GM12878 (cell line): ENCODE data around the gene RGS19. TPM values are rescaled to one million over a fixed set of nuclear protein-coding genes. Genes with fewer than 3 reads are reported as not detected.

Source experiments
- ATAC-seq: fragments of 200-7000 bp; cut with Tn5 transposase; 3 replicates; pipeline ENCODE4 v1.9.1; 2020; ENCODE audit warnings: mild to moderate bottlenecking, moderate library complexity
- BruUV-seq: library from RNA; stranded (reverse); fragments of 400-500 nt; replicated peaks from 2 replicates; lab custom pipeline; 2021; lab: Mats Ljungman, UMichigan
- CTCF ChIA-PET: fragments of 300-600 bp; sonication (Branson Sonifier 250); formaldehyde crosslinking; extraction: SDS; loops from one replicate; lab custom pipeline; 2021; ENCODE audit warnings: inconsistent platforms; lab: Yijun Ruan, JAX
- POLR2A ChIA-PET: fragments of 350-600 bp; formaldehyde crosslinking; extraction: SDS; loops from one replicate; lab custom pipeline; 2021; ENCODE audit warnings: inconsistent platforms; lab: Charles Lee
- RAD21 ChIA-PET: fragments of 300-600 bp; sonication (Branson Sonifier 250); formaldehyde crosslinking; loops from one replicate; lab custom pipeline; 2023; ENCODE audit warnings: antibody characterized with exemption; ENCODE audit not compliant: unreplicated experiment; lab: Charles Lee
- SMC1A ChIA-PET: fragments of 300-600 bp; sonication (Branson Sonifier 250); formaldehyde crosslinking; loops from one replicate; lab custom pipeline; 2023; ENCODE audit not compliant: unreplicated experiment, uncharacterized antibody; lab: Charles Lee
- DNase-seq: peaks from one replicate; pipeline ENCODE4 v3.0.0-alpha.2; 2011; ENCODE audit warnings: low read depth, low spot score
- FAIRE-seq: peaks from 3 replicates; lab custom pipeline; 2011; peaks lifted over from hg19 to GRCh38; lab: Jason Lieb, UNC
- H2AFZ ChIP-seq: 2 replicates; pipeline ENCODE4 v1.6.0; 2011; ENCODE audit warnings: low read depth, low read length, control low read depth; ENCODE audit not compliant: control insufficient read depth
- H3K27ac ChIP-seq: 2 replicates; pipeline ENCODE4 v1.5.1; 2011; ENCODE audit warnings: control low read depth; ENCODE audit not compliant: control insufficient read depth, insufficient read depth
- H3K27me3 ChIP-seq, 2 experiments: replicated peaks in 1 of 2; 2 replicates each; pipeline versions ENCODE4 v1.6.0 to v1.6.1; 2011; ENCODE audit warnings: low read length in 1 of 2; ENCODE audit not compliant: control insufficient read depth in 2 of 2, insufficient read depth in 2 of 2
- H3K36me3 ChIP-seq, 2 experiments: 2 replicates each; pipeline ENCODE4 v1.5.1; 2011; ENCODE audit warnings: low read length in 1 of 2; ENCODE audit not compliant: control insufficient read depth in 2 of 2, insufficient read depth in 2 of 2
- H3K4me1 ChIP-seq: 2 replicates; pipeline ENCODE4 v1.6.1; 2011; ENCODE audit warnings: mild to moderate bottlenecking, low read length, moderate library complexity, mixed read lengths; ENCODE audit not compliant: control insufficient read depth, insufficient read depth
- H3K4me2 ChIP-seq: 2 replicates; pipeline ENCODE4 v1.6.0; 2011; ENCODE audit warnings: control low read depth; ENCODE audit not compliant: control insufficient read depth, insufficient read depth
- H3K4me3 ChIP-seq: fragments of 200-600 bp; sonication (generic); 2 replicates; pipeline ENCODE4 v1.5.1; 2016
- H3K79me2 ChIP-seq: 2 replicates; pipeline ENCODE4 v1.6.0; 2011; ENCODE audit warnings: low read length; ENCODE audit not compliant: control insufficient read depth, insufficient read depth
- H3K9ac ChIP-seq: 2 replicates; pipeline ENCODE4 v1.8.0; 2011; ENCODE audit warnings: low read length, control low read depth, mixed read lengths; ENCODE audit not compliant: control insufficient read depth, insufficient read depth
- H3K9me3 ChIP-seq: replicated peaks from 3 replicates; pipeline ENCODE4 v1.5.1; 2011; ENCODE audit warnings: mild to moderate bottlenecking, low read length; ENCODE audit not compliant: control insufficient read depth, insufficient read depth
- H4K20me1 ChIP-seq: 2 replicates; pipeline ENCODE4 v1.6.0; 2011; ENCODE audit not compliant: control insufficient read depth, insufficient read depth
- ASH2L ChIP-seq: fragments of 300-600, 200-600 bp; sonication (generic); IDR thresholded peaks from 2 replicates; pipeline ENCODE4 v1.6.1; 2017; ENCODE audit warnings: low read depth, mild to moderate bottlenecking, borderline replicate concordance
- BCL11A ChIP-seq: IDR thresholded peaks from 2 replicates; pipeline ENCODE4 v1.6.1; 2011; ENCODE audit warnings: low read depth, low read length
- BHLHE40 ChIP-seq, 2 experiments: fragments of 450-650 bp in 1 of 2; IDR thresholded peaks; 2 replicates each; pipeline ENCODE4 v1.6.1; 2011 to 2017; ENCODE audit warnings: low read depth in 2 of 2, borderline replicate concordance in 1 of 2, improper control_type of control experiment in 1 of 2, low read length in 1 of 2, mild to moderate bottlenecking in 1 of 2
- CBX3 ChIP-seq: fragments of 200-600 bp; sonication (generic); IDR thresholded peaks from 2 replicates; pipeline ENCODE4 v1.6.1; 2016; ENCODE audit warnings: low read depth, borderline replicate concordance
- CEBPB ChIP-seq, 2 experiments: fragments of 150-350 bp in 1 of 2; IDR thresholded peaks; 2 replicates each; pipeline ENCODE4 v1.6.1; 2012 to 2014; ENCODE audit warnings: low read depth in 2 of 2, low read length in 2 of 2, borderline replicate concordance in 1 of 2, inconsistent platforms in 1 of 2
- EED ChIP-seq: sonication (generic); IDR thresholded peaks from 2 replicates; pipeline ENCODE4 v1.6.1; 2016; ENCODE audit warnings: antibody characterized with exemption, low read depth
- IKZF1 ChIP-seq: fragments of 450-650 bp; conservative IDR thresholded peaks from 2 replicates; pipeline ENCODE4 v1.6.1; 2017; ENCODE audit warnings: antibody characterized with exemption, mild to moderate bottlenecking
- JUND ChIP-seq: IDR thresholded peaks from 2 replicates; pipeline ENCODE4 v1.6.1; 2012; ENCODE audit warnings: low read depth, mild to moderate bottlenecking, low read length, improper control_type of control experiment, moderate library complexity
- KAT2A ChIP-seq: conservative IDR thresholded peaks from 2 replicates; pipeline ENCODE4 v1.6.1; 2011; ENCODE audit warnings: low read depth, low read length; ENCODE audit not compliant: control insufficient read depth
- NR2F1 ChIP-seq: fragments of 450-650 bp; conservative IDR thresholded peaks from 2 replicates; pipeline ENCODE4 v1.6.1; 2017; ENCODE audit warnings: mild to moderate bottlenecking
- POU2F2 ChIP-seq: IDR thresholded peaks from 3 replicates; pipeline ENCODE4 v1.6.1; 2011; ENCODE audit warnings: low read depth, mild to moderate bottlenecking, low read length, borderline replicate concordance
- REST ChIP-seq: IDR thresholded peaks from 2 replicates; pipeline ENCODE4 v1.6.1; 2012; ENCODE audit warnings: mild to moderate bottlenecking, low read depth, low read length
- SP1 ChIP-seq: IDR thresholded peaks from one replicate; pipeline ENCODE4 v1.6.1; 2011; ENCODE audit warnings: low read depth, low read length
- SRF ChIP-seq, 2 experiments: IDR thresholded peaks; 2 replicates each; pipeline ENCODE4 v1.6.1; 2011; ENCODE audit warnings: low read depth in 2 of 2, low read length in 2 of 2, mild to moderate bottlenecking in 1 of 2, moderate library complexity in 1 of 2
- ZNF384 ChIP-seq: IDR thresholded peaks from 2 replicates; pipeline ENCODE4 v1.6.1; 2012; ENCODE audit warnings: low read depth, mild to moderate bottlenecking, low read length, improper control_type of control experiment, borderline replicate concordance
- WGBS: methylation state at CpG from one replicate; pipeline ENCODE4 v1.1.6; 2016; ENCODE audit warnings: low lambda C conversion rate; ENCODE audit not compliant: insufficient replicate concordance, insufficient coverage; ENCODE audit errors: missing lambda C conversion rate; 5-methylcytosine and 5-hydroxymethylcytosine counted together
- in situ Hi-C: fragments of 300-500 bp; cut with MboI; formaldehyde crosslinking; loops from 9 replicates; pipeline ENCODE4 v1.14.3; 2018; ENCODE audit warnings: mixed read lengths
- intact Hi-C: fragments of 100-400 bp; cut with micrococcal nuclease; formaldehyde crosslinking; loops from one replicate; pipeline ENCODE4 v1.14.2; 2022; ENCODE audit not compliant: unreplicated experiment
- polyA plus RNA-seq, 11 experiments: library from polyadenylated mRNA; depleted of rRNA in 4 of 11; unstranded in 6 of 11; stranded (reverse) in 5 of 11; fragments of >200 nt; fragmentation: Nextera tagmentation in 4 of 11; fragmentation: Illumina TruSeq in 1 of 11; extraction: Ambion mirVana in 4 of 11; extraction: Trizol in 1 of 11; gene quantifications; 1 replicate in 1 of 11; 2 replicates in 10 of 11; pipeline versions ENCODE4 v1.2.1 to v1.2.3, GENCODE V29; 2011 to 2016; ENCODE audit warnings: inconsistent platforms in 2 of 11, missing spikeins in 2 of 11, low read depth in 1 of 11
- total RNA-seq, 4 experiments: library from RNA; depleted of rRNA in 3 of 4; stranded (reverse); fragments of >200 nt in 3 of 4; fragmentation: Illumina TruSeq in 1 of 4; extraction: Trizol in 1 of 4; gene quantifications; 2 replicates each; pipeline versions ENCODE4 v1.2.1 to v1.2.3, GENCODE V29; 2013 to 2021
- TF ChIP-seq, protein P1 (sequence below): IDR thresholded peaks from 2 replicates; pipeline ENCODE4 v1.6.1; 2012; ENCODE audit warnings: low read depth, low read length, improper control_type of control experiment
- TF ChIP-seq, protein P2 (sequence below): fragments of 450-650 bp; IDR thresholded peaks from 2 replicates; pipeline ENCODE4 v1.6.1; 2014; ENCODE audit warnings: mild to moderate bottlenecking
- TF ChIP-seq, protein P3 (sequence below): IDR thresholded peaks from 2 replicates; pipeline ENCODE4 v1.6.1; 2011; ENCODE audit warnings: low read depth, low read length, improper control_type of control experiment, borderline replicate concordance

RGS19 gene
- total and polyA plus RNA-seq, 10 of the 15 experiments (the other 5 are each of a cell fraction or from before 2014, with no cell fraction given) = 0.82 to 62.4 (median 39.8) TPM

- Histone ChIP-seq H2AFZ (no peak overlapping the region), H3K27me3 (no peaks in the 10 kb centered on the region), H3K9ac (no peak overlapping the region; the same call in 1 of the 2 replicates), H4K20me1 (no peaks in the 10 kb centered on the region), H3K4me1 (peaks cover 32% of the 10 kb centered on the region), H3K4me2 (no peak overlapping the region), H3K9me3 (no peaks in the 10 kb centered on the region), H3K79me2 (no peaks in the 10 kb centered on the region), H3K4me3 (no peak overlapping the region), H3K36me3 (peaks cover 0 to 4% of the 10 kb centered on the region in 2 experiments; a peak in 2 of 4 replicates), H3K27ac (no peak overlapping the region)
- FAIRE-seq (no peak), DNase-seq (no peak), ATAC-seq (no peak)
- RAD21 ChIA-PET = interaction anchor here (1.0 to 1.5 kb wide), 2 partner anchors 12 to 29 kb away, joined by 3 to 4 read pairs; partner anchors contain the start of genes OPRL1 and RGS19
- CTCF ChIA-PET = interaction anchor here (0.6 to 2.4 kb wide), 5 partner anchors 10 to 29 kb away, joined by 3 to 19 read pairs (median 5); partner anchors contain the start of genes OPRL1 and RGS19
- POLR2A ChIA-PET = no interaction called here
- BruUV-seq = no TSS peak
- 65% methylated on average over 6 of the region's 6 CpGs for WGBS
- intact Hi-C loops = no loop called here
- SMC1A ChIA-PET = interaction anchor here (2.0 kb wide), 1 partner anchor 10 kb away, joined by 10 read pairs; no protein-coding TSS in a partner anchor
- in situ Hi-C loops = no loop called here
- TF ChIP-seq CBX3 (no peak), CEBPB (IDR thresholded peaks at IDR 0.05; ENCODE audit: borderline replicate concordance in 1 of 2, low read depth in 2 of 2, low read length in 2 of 2) (no peak), JUND (no peak), BHLHE40 (IDR thresholded peaks at IDR 0.05; ENCODE audit: borderline replicate concordance in 1 of 2, low read depth in 2 of 2, low read length in 1 of 2) (no peak), ASH2L (no peak), NR2F1 (no peak), BCL11A (no peak), SP1 (no peak), SRF (IDR thresholded peaks at IDR 0.05; ENCODE audit: low read depth in 2 of 2, low read length in 2 of 2) (no peak), ZNF384 (no peak), REST (no peak), KAT2A (no peak), EED (no peak), POU2F2 (no peak), IKZF1 (no peak)
- TF ChIP-seq, protein P1, sequence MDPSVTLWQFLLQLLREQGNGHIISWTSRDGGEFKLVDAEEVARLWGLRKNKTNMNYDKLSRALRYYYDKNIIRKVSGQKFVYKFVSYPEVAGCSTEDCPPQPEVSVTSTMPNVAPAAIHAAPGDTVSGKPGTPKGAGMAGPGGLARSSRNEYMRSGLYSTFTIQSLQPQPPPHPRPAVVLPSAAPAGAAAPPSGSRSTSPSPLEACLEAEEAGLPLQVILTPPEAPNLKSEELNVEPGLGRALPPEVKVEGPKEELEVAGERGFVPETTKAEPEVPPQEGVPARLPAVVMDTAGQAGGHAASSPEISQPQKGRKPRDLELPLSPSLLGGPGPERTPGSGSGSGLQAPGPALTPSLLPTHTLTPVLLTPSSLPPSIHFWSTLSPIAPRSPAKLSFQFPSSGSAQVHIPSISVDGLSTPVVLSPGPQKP = no peak
- TF ChIP-seq, protein P2, sequence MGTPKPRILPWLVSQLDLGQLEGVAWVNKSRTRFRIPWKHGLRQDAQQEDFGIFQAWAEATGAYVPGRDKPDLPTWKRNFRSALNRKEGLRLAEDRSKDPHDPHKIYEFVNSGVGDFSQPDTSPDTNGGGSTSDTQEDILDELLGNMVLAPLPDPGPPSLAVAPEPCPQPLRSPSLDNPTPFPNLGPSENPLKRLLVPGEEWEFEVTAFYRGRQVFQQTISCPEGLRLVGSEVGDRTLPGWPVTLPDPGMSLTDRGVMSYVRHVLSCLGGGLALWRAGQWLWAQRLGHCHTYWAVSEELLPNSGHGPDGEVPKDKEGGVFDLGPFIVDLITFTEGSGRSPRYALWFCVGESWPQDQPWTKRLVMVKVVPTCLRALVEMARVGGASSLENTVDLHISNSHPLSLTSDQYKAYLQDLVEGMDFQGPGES = no peak
- TF ChIP-seq, protein P3, sequence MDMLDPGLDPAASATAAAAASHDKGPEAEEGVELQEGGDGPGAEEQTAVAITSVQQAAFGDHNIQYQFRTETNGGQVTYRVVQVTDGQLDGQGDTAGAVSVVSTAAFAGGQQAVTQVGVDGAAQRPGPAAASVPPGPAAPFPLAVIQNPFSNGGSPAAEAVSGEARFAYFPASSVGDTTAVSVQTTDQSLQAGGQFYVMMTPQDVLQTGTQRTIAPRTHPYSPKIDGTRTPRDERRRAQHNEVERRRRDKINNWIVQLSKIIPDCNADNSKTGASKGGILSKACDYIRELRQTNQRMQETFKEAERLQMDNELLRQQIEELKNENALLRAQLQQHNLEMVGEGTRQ = no peak
Observed at GRCh38 chr20:64067005-64067632, 12.2 kb downstream of the RGS19 start.
